ENCODE results near the gene HHLA2.

- TF ChIP-seq EZH2 (IDR thresholded peaks at IDR 0.05), result no peak
- no peak for TF ChIP-seq POLR2AphosphoS5 (IDR thresholded peaks at IDR 0.05; ENCODE audit: borderline replicate concordance, low read depth, low read length)
Observed at GRCh38 chr3:108255131-108255530, 41.2 kb upstream of the HHLA2 start.

Measured in SK-N-MC (cell line).